Thoracic aorta (tissue), 2 donors: ENCODE measurements around the gene STEAP1B. TPM values are rescaled to one million over a fixed set of nuclear protein-coding genes. Genes with fewer than 3 reads are reported as not detected.

Source experiments
- ATAC-seq: fragments of 150-250 bp; one replicate; pipeline ENCODE4 v1.8.0; 2017; ENCODE audit warnings: low read depth; ENCODE audit not compliant: insufficient number of reproducible peaks, low FRiP score
- DNase-seq: peaks from one replicate; pipeline ENCODE4 v3.0.0-alpha.2; 2020; ENCODE audit warnings: low spot score
- H3K27ac ChIP-seq, 2 donors: fragments of 200-600 bp; sonication (generic); 1 replicate in 1 of 2; 2 replicates in 1 of 2; pipeline ENCODE4 v1.5.1; 2016; ENCODE audit warnings: mild to moderate bottlenecking in 2 of 2, moderate library complexity in 2 of 2
- H3K27me3 ChIP-seq: fragments of 200-600 bp; sonication (generic); replicated peaks from 2 replicates; pipeline ENCODE4 v1.6.0; 2016; ENCODE audit warnings: mild to moderate bottlenecking; ENCODE audit not compliant: insufficient read depth
- H3K36me3 ChIP-seq: fragments of 200-600 bp; sonication (generic); one replicate; pipeline ENCODE4 v1.5.1; 2016
- H3K4me1 ChIP-seq, 2 donors: fragments of 200-600 bp; sonication (generic); 1 replicate in 1 of 2; 2 replicates in 1 of 2; pipeline versions ENCODE4 v1.5.1 to v1.6.0; 2016; ENCODE audit warnings: low read depth in 2 of 2, mild to moderate bottlenecking in 1 of 2; ENCODE audit not compliant: control insufficient read depth in 1 of 2
- H3K4me3 ChIP-seq: fragments of 200-600 bp; sonication (generic); 2 replicates; pipeline ENCODE4 v1.5.1; 2016; ENCODE audit warnings: mild to moderate bottlenecking
- H3K9me3 ChIP-seq: fragments of 200-600 bp; sonication (generic); 2 replicates; pipeline ENCODE4 v1.5.1; 2016
- CTCF ChIP-seq: fragments of 200-600 bp; sonication (generic); IDR thresholded peaks from one replicate; pipeline ENCODE4 v1.5.1; 2019; ENCODE audit warnings: antibody characterized with exemption
- total RNA-seq, 2 donors: library from RNA; depleted of rRNA; stranded (reverse); fragments of >200 nt; gene quantifications; one replicate each; pipeline versions ENCODE4 v1.1.0 to v1.2.3, GENCODE V29; 2016

STEAP1B gene
- total RNA-seq, 2 donors from 2014 or later: 1.1 TPM; not detected in 1

- H3K27me3 ChIP-seq: no peaks in the 10 kb centered on the region
- no peak overlapping the region for H3K4me3 ChIP-seq
- no peaks in the 10 kb centered on the region for H3K4me1 ChIP-seq
- H3K36me3 ChIP-seq: no peaks in the 10 kb centered on the region
- ATAC-seq (no peak), DNase-seq (no peak)
- no peak for TF ChIP-seq CTCF
- H3K9me3 ChIP-seq: no peaks in the 10 kb centered on the region
- no peak overlapping the region for H3K27ac ChIP-seq
These were observed 82.1 kb downstream of the STEAP1B start for GRCh38 chr7:22417841-22418240.

GRCh38 chr7:22417349-22417748 is 82.6 kb downstream of the STEAP1B start:
- TF ChIP-seq CTCF: no peak
- no peak for ATAC-seq
- H3K27ac ChIP-seq: no peak overlapping the region

GRCh38 chr7:22414424-22414823 is 85.6 kb downstream of the STEAP1B start:
- ATAC-seq (no peak), DNase-seq (no peak)
- TF ChIP-seq CTCF: no peak
- H3K36me3 ChIP-seq: no peaks in the 10 kb centered on the region
- H3K27ac ChIP-seq: no peak overlapping the region
- no peaks in the 10 kb centered on the region for H3K9me3 ChIP-seq
- no peaks in the 10 kb centered on the region for H3K27me3 ChIP-seq
- no peaks in the 10 kb centered on the region for H3K4me1 ChIP-seq
- no peak overlapping the region for H3K4me3 ChIP-seq

More at GRCh38 chr7:22417349-22417748, 82.6 kb downstream of the STEAP1B start:
- Histone ChIP-seq H3K4me1 (no peaks in the 10 kb centered on the region), H3K4me3 (no peak overlapping the region), H3K9me3 (no peaks in the 10 kb centered on the region), H3K36me3 (no peaks in the 10 kb centered on the region), H3K27me3 (no peaks in the 10 kb centered on the region)
- no peak for DNase-seq

GRCh38 chr7:22413211-22413610 is 86.8 kb downstream of the STEAP1B start:
- no peak overlapping the region for H3K4me3 ChIP-seq
- ATAC-seq (no peak), DNase-seq (no peak)
- no peaks in the 10 kb centered on the region for H3K9me3 ChIP-seq
- no peak overlapping the region for H3K27ac ChIP-seq
- no peaks in the 10 kb centered on the region for H3K4me1 ChIP-seq
- no peaks in the 10 kb centered on the region for H3K27me3 ChIP-seq
- no peaks in the 10 kb centered on the region for H3K36me3 ChIP-seq
- TF ChIP-seq CTCF: no peak

GRCh38 chr7:22411977-22412693 is 87.9 kb downstream of the STEAP1B start:
- H3K4me3 ChIP-seq: no peak overlapping the region
- DNase-seq: no peak
- H3K4me1 ChIP-seq: no peaks in the 10 kb centered on the region
- no peak for TF ChIP-seq CTCF
- H3K9me3 ChIP-seq: no peaks in the 10 kb centered on the region
- no peak for ATAC-seq
- H3K27me3 ChIP-seq: no peaks in the 10 kb centered on the region
- no peak overlapping the region for H3K27ac ChIP-seq
- no peaks in the 10 kb centered on the region for H3K36me3 ChIP-seq
